HFF-Myc (cell line): Measurements from ENCODE around the gene ADGRF1.

Experiments used
- DNase-seq: peaks from one replicate; pipeline ENCODE4 v3.0.0-alpha.2; 2011; ENCODE audit warnings: low read depth; ENCODE audit errors: extremely low read depth
- H3K4me3 ChIP-seq: replicated peaks from 2 replicates; pipeline ENCODE4 v1.5.1; 2011; ENCODE audit warnings: low read depth, mild to moderate bottlenecking, control low read depth, low read length
- TF ChIP-seq, protein P1 (sequence below): IDR thresholded peaks from 2 replicates; pipeline ENCODE4 v1.5.1; 2012; ENCODE audit warnings: mild to moderate bottlenecking, low read depth, low read length, control low read depth; ENCODE audit errors: missing control alignments

ADGRF1 gene

DNA sequence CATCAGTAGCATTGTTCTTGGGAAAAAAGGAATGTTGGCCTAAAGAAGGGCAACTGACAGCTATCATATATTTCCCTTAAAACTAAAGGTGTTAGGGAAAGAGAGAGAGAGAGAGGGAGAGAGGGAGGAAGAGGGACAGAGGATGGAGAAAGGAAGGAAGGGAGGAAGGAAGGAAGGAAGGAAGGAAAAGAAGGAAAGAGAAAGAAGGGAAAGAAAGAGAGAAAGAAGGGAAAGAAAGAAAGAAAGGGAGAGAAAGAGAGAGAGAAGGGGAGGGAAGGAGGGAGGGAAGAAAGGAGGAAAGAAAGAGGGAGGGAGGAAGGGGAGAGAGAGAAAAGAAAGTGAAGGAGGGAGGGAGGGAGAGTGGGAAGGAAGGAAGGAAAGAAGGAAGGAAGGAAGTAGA lies 82.7 kb downstream of the ADGRF1 start:
- no peak overlapping the region for H3K4me3 ChIP-seq
- DNase-seq, result no peak
- TF ChIP-seq, protein P1, sequence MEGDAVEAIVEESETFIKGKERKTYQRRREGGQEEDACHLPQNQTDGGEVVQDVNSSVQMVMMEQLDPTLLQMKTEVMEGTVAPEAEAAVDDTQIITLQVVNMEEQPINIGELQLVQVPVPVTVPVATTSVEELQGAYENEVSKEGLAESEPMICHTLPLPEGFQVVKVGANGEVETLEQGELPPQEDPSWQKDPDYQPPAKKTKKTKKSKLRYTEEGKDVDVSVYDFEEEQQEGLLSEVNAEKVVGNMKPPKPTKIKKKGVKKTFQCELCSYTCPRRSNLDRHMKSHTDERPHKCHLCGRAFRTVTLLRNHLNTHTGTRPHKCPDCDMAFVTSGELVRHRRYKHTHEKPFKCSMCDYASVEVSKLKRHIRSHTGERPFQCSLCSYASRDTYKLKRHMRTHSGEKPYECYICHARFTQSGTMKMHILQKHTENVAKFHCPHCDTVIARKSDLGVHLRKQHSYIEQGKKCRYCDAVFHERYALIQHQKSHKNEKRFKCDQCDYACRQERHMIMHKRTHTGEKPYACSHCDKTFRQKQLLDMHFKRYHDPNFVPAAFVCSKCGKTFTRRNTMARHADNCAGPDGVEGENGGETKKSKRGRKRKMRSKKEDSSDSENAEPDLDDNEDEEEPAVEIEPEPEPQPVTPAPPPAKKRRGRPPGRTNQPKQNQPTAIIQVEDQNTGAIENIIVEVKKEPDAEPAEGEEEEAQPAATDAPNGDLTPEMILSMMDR, result no peak

DNA sequence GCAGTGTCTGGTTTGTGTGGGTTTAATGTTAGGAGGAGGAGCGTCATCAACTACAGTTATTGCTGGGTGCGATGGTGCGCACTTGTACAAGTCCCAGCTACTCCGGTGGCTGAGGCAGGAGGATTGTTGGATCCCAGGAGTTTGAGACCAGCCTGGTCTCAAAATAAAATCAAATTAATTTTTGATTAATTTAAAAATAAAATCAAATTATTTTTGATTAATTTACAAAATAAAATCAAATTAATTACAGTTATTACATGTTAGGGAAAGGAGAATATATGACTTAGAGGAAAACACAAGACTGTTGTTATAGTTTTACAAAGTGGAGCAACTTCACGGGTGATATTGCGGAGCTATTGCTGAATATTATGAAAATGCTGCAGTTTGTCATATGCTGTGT lies 85.7 kb downstream of the ADGRF1 start:
- TF ChIP-seq, protein P1, result no peak
- no peak for DNase-seq

DNA sequence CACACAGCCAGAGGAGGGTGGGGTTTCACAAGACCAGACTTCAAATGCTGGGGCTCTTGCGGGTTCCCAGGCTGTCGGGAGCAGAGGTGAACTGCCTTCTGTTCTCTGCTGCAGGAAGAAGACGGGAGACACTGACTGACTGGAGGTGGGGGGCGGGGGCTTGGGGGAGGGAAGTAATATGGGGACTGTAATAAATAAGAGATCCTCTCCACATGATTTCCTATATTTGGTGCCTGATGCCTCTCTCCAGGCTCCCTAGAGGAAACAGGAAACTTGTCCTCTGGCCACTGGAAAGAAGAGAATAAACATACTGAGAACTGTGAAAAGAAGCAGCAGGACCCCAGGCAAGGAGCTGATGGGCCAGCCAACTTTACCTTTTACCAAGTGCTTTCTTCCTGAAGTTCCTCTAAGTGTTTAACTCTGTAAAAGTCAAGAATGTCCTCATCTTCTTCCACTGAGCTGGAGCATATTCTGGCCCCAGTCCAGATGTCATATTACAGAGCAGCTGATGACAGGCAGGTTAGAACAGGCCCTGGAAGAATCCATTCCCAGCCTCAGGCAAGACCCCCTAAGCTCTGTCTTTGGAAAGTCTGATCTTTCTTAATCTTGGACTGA lies 87.2 kb downstream of the ADGRF1 start:
- no peak overlapping the region for H3K4me3 ChIP-seq
- TF ChIP-seq, protein P1, result no peak
- no peak for DNase-seq

More for the DNA sequence above, 85.7 kb downstream of the ADGRF1 start:
- no peak overlapping the region for H3K4me3 ChIP-seq

DNA sequence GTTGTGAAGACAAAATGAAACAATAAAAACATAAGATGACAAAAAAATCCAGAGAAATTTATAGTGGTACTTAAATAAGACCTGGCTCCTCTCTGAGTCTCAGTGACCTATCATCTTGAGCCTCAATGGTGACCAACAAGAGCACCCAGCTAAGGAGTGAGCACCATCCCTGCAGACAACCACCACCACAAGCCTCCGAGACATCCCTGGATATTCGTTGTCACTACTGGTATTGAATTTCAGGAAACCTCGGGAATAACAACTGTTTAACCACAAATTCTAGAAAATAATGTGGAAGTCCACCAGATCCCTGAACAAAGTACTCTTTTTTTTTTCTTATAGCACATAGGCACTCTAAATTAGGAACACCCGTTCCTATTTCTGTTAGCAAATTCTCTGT lies 88.2 kb downstream of the ADGRF1 start:
- no peak for DNase-seq
- TF ChIP-seq, protein P1, result no peak
- no peak overlapping the region for H3K4me3 ChIP-seq

DNA sequence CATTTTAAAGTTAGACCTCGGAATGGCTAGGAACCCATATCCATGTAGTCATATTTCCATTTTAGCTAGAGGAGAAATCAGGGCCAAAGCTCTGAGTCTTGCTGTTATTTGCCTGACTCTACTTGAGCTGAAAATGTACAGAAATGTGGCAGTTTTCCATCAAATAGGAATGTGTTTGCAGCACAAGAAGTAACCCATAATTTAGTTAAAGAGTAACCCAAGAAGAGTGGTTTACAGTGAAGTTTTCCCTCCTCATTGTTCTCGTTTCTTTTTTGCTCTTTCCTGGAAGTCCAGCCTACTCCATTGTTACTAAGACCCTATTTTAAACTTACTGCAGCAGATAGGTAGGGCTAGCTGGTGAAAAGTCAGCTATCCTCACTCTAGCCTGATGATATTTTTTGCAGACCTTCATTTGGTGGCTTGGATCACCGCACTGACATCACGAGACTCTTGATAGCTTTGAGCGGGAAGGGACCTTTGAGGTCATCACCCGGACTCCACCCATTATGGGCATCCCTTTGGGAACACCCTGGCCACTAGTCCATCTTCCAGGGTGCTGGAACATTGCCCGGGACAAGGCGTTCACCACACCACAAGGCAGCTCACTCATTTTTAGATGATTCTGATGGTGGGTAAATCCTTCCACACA lies 92.4 kb downstream of the ADGRF1 start:
- H3K4me3 ChIP-seq, result no peak overlapping the region
- TF ChIP-seq, protein P1, result no peak
- DNase-seq, result no peak

DNA sequence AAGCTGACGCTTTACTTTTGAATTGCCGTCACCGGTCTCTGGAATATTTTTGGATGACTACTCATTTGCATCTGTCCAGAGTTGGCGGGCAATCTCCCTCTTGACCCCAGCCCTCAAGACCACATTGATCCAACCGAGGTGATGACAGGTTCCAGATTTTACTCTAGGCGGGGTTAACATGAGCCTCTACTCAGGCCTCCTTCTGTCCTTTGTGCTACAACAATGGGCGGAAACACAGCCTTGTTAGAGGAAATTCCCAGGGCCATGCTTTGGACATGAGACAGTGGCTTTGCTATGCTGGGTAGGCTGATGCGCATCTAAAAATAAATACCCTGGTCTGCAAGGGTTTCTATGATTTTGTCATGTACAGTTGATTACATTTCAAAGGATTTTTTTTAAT lies 93.4 kb downstream of the ADGRF1 start:
- TF ChIP-seq, protein P1, result no peak
- DNase-seq, result no peak
- no peak overlapping the region for H3K4me3 ChIP-seq
